ENCODE data around the gene PRSS53. TPM values are rescaled to one million over a fixed set of nuclear protein-coding genes. Genes with fewer than 3 reads are reported as not detected.

The PRSS53 gene
- total RNA-seq, 6 experiments from 2014 or later = 2.3 to 14.8 (median 3.9) TPM

- DNase-seq = no peak
- intact Hi-C loops (cut with DNase I) = loop anchor here in 1 of 2 donors (5.0 kb wide), 1 partner anchor 108 kb away; no protein-coding TSS in a partner anchor
- Histone ChIP-seq H3K4me1 (peaks cover 0 to 15% (median 0%) of the 10 kb centered on the region in 4 donors), H3K4me3 (no peak overlapping the region), H3K27ac (no peak overlapping the region), H3K27me3 (no peaks in the 10 kb centered on the region), H3K36me3 (peaks cover 0 to 54% (median 24%) of the 10 kb centered on the region in 4 donors), H3K9me3 (no peaks in the 10 kb centered on the region)
- WGBS (ENCODE audit: insufficient coverage, low coverage, low lambda C conversion rate, missing lambda C conversion rate) = 78% methylated on average over 1 of the region's 2 CpGs
- ATAC-seq = no peak
- TF ChIP-seq, protein P1, sequence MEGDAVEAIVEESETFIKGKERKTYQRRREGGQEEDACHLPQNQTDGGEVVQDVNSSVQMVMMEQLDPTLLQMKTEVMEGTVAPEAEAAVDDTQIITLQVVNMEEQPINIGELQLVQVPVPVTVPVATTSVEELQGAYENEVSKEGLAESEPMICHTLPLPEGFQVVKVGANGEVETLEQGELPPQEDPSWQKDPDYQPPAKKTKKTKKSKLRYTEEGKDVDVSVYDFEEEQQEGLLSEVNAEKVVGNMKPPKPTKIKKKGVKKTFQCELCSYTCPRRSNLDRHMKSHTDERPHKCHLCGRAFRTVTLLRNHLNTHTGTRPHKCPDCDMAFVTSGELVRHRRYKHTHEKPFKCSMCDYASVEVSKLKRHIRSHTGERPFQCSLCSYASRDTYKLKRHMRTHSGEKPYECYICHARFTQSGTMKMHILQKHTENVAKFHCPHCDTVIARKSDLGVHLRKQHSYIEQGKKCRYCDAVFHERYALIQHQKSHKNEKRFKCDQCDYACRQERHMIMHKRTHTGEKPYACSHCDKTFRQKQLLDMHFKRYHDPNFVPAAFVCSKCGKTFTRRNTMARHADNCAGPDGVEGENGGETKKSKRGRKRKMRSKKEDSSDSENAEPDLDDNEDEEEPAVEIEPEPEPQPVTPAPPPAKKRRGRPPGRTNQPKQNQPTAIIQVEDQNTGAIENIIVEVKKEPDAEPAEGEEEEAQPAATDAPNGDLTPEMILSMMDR (IDR thresholded peaks at IDR 0.05) = no peak
- no peak for TF ChIP-seq POLR2A (IDR thresholded peaks at IDR 0.05)
These were observed 1.8 kb upstream of the PRSS53 start for GRCh38 chr16:31090540-31090939.

DNA sequence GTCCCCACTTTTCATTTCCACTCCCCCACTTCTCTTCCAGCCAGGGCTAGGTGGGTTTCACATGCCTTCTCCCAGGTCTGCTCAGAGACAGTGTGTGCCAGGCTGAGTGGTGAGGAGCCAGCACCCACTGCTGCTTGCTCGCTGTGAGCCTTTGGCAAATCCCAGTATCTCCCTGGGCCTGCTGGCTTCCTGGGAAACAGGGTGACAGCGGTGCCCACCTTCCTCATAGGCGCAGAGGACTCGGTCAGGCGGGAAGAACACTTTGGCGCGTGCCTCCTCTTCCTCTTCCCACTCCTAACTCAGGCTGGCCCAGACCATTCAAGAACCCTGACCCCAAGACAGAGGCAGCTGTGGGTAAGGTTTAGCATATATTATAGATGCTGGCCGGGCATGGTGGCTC lies 456 bp upstream of the PRSS53 start:
- H3K36me3 ChIP-seq = peaks cover 0 to 65% (median 29%) of the 10 kb centered on the region in 4 donors
- WGBS (ENCODE audit: insufficient coverage, low coverage, low lambda C conversion rate, missing lambda C conversion rate) = no CpG with 5 or more reads among the region's 8 CpGs
- intact Hi-C loops (cut with DNase I) = loop anchor here in 1 of 2 donors (10.0 kb wide), 1 partner anchor 104 kb away; the partner anchor contains the start of gene HSD3B7

DNA sequence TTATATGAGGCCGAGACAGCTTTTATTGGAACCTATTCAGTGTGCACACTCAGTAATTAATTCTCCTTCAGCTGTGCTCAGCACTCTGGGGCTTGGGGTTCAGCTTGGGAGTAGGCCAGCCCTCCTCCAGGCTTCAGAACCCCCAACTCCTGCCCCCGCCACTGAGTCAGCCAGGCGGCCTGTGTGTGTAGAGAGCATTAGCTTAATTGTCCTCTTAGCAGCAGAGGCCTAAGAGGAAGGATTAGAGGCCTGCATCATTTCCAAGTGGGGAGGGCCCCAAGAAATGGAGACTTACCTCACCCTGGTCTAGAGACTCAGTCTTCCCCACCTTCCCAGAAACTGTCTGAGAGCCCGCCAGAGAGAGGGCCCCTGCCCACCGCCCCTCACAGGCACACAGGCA lies 772 bp downstream of the PRSS53 start:
- Histone ChIP-seq H3K9me3 (no peaks in the 10 kb centered on the region), H3K36me3 (peaks cover 0 to 70% (median 33%) of the 10 kb centered on the region in 4 donors), H3K4me1 (peaks cover 0 to 5% (median 0%) of the 10 kb centered on the region in 4 donors), H3K27me3 (no peaks in the 10 kb centered on the region), H3K4me3 (no peak overlapping the region), H3K27ac (no peak overlapping the region)
- ATAC-seq (no peak), DNase-seq (no peak)
- no peak for TF ChIP-seq POLR2A (IDR thresholded peaks at IDR 0.05)
- TF ChIP-seq, protein P1 (IDR thresholded peaks at IDR 0.05) = no peak
- intact Hi-C loops (cut with DNase I) = loop anchor here in 1 of 2 donors (10.0 kb wide), 1 partner anchor 103 kb away; the partner anchor contains the start of gene HSD3B7
- WGBS (ENCODE audit: insufficient coverage, low coverage, low lambda C conversion rate, missing lambda C conversion rate) = 80% methylated on average over 1 of the region's 5 CpGs

More for the DNA sequence above, 456 bp upstream of the PRSS53 start:
- Histone ChIP-seq H3K27me3 (no peaks in the 10 kb centered on the region), H3K9me3 (no peaks in the 10 kb centered on the region), H3K4me3 (no peak overlapping the region), H3K27ac (no peak overlapping the region), H3K4me1 (peaks cover 0 to 9% (median 0%) of the 10 kb centered on the region in 4 donors)
- DNase-seq = no peak
- no peak for TF ChIP-seq POLR2A (IDR thresholded peaks at IDR 0.05)
- TF ChIP-seq, protein P1 (IDR thresholded peaks at IDR 0.05) = no peak
- ATAC-seq = no peak

GRCh38 chr16:31087481-31087880 lies 1.3 kb downstream of the PRSS53 start:
- intact Hi-C loops (cut with DNase I) = loop anchor here in 1 of 2 donors (10.0 kb wide), 1 partner anchor 103 kb away; the partner anchor contains the start of gene HSD3B7
- Histone ChIP-seq H3K27ac (no peak overlapping the region), H3K36me3 (peaks cover 0 to 69% (median 33%) of the 10 kb centered on the region in 4 donors), H3K9me3 (no peaks in the 10 kb centered on the region), H3K4me1 (peaks cover 0 to under 1% (median 0%) of the 10 kb centered on the region in 4 donors), H3K27me3 (no peaks in the 10 kb centered on the region), H3K4me3 (no peak overlapping the region)
- ATAC-seq (no peak), DNase-seq (no peak)
- TF ChIP-seq, protein P1 (IDR thresholded peaks at IDR 0.05) = no peak
- no peak for TF ChIP-seq POLR2A (IDR thresholded peaks at IDR 0.05)
- WGBS (ENCODE audit: insufficient coverage, low coverage, low lambda C conversion rate, missing lambda C conversion rate) = 57% methylated on average over 1 of the region's 8 CpGs

Measured in right lobe of liver (tissue), 6 donors.